Measurements from ENCODE around the gene HOXB6. TPM values are rescaled to one million over a fixed set of nuclear protein-coding genes. Genes with fewer than 3 reads are reported as not detected.
A peak's percentile ranks its signal among the peaks of the same experiment; 100 is the strongest.

The HOXB6 gene
- total and polyA plus RNA-seq, 7 donors, result 0.66 to 3.3 (median 1.2) TPM

DNA sequence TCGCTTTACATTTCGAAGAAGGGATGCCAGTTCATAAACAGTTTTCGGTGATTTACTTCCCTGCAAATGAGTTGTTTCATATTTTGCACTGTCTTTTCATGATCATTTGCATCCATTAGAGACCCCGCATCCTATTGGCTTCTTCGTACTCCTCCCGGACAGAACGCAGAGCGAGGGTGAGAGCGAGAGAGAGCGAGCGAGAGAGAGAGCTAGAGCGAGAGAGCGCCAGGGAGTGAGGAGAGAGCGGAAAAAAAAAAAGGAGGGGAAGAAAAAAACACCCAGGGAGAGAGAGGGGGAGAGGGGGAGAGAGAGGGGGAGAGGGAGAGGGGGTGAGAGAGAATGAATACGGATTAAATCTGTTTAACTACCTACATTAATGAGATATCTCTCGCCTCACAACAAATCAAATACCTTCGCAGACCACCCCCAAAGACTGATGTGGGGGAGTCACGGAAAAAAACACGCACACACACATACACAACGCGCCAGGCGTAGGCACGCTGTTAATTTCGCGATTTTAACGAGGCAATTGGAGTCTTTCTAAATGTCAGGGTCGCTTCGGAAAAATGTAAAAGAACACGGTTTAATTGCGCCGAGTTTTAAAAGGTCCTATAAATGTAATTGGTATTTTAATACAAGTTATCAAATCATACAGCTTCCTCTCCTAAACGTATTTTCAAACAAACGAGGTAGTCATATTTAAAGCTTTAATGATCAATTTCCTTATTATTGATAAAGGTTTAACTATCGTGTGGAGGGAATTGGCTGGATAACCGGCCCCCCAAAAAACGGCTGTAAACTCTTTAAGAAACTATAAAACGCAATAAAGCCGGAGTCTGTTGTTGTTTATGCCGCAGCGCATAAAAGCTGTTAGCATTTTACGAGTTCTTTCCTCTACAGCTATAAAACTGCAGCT lies 10.5 kb upstream of the HOXB6 start, which contains the start of gene HOXB8:
HOXB8 (minus strand) TSS at position 246 of the 916 bp plus-strand sequence. CDS start 588 bp downstream, outside the sequence.
- no peaks in the 10 kb centered on the region for H3K9me3 ChIP-seq
- peaks cover 12% of the 10 kb centered on the region for H3K4me1 ChIP-seq
- no peaks in the 10 kb centered on the region for H3K36me3 ChIP-seq (ENCODE audit: insufficient read depth in 1 of 2, low read depth in 1 of 2)
- no peak within 1 kb of the TSS for H3K27ac ChIP-seq
- H3K4me3 ChIP-seq, result peak within 1 kb of the TSS; percentile 77
- TF ChIP-seq, protein P1, sequence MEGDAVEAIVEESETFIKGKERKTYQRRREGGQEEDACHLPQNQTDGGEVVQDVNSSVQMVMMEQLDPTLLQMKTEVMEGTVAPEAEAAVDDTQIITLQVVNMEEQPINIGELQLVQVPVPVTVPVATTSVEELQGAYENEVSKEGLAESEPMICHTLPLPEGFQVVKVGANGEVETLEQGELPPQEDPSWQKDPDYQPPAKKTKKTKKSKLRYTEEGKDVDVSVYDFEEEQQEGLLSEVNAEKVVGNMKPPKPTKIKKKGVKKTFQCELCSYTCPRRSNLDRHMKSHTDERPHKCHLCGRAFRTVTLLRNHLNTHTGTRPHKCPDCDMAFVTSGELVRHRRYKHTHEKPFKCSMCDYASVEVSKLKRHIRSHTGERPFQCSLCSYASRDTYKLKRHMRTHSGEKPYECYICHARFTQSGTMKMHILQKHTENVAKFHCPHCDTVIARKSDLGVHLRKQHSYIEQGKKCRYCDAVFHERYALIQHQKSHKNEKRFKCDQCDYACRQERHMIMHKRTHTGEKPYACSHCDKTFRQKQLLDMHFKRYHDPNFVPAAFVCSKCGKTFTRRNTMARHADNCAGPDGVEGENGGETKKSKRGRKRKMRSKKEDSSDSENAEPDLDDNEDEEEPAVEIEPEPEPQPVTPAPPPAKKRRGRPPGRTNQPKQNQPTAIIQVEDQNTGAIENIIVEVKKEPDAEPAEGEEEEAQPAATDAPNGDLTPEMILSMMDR (IDR thresholded peaks at IDR 0.05), result no peak
- no peak for DNase-seq
- H3K27me3 ChIP-seq (ENCODE audit: insufficient read depth in 3 of 3, low read length in 2 of 3), result peaks cover 5 to 97% (median 56%) of the 10 kb centered on the region in 3 donors
- no peak for ATAC-seq
- 17 to 19% (median 17%) methylated on average over 38 to 41 of the region's 41 CpGs for WGBS, 3 donors
- intact Hi-C loops (cut with DNase I), result loop anchor here (5.0 kb wide), 3 partner anchors 263 to 308 kb away; no protein-coding TSS in a partner anchor

DNA sequence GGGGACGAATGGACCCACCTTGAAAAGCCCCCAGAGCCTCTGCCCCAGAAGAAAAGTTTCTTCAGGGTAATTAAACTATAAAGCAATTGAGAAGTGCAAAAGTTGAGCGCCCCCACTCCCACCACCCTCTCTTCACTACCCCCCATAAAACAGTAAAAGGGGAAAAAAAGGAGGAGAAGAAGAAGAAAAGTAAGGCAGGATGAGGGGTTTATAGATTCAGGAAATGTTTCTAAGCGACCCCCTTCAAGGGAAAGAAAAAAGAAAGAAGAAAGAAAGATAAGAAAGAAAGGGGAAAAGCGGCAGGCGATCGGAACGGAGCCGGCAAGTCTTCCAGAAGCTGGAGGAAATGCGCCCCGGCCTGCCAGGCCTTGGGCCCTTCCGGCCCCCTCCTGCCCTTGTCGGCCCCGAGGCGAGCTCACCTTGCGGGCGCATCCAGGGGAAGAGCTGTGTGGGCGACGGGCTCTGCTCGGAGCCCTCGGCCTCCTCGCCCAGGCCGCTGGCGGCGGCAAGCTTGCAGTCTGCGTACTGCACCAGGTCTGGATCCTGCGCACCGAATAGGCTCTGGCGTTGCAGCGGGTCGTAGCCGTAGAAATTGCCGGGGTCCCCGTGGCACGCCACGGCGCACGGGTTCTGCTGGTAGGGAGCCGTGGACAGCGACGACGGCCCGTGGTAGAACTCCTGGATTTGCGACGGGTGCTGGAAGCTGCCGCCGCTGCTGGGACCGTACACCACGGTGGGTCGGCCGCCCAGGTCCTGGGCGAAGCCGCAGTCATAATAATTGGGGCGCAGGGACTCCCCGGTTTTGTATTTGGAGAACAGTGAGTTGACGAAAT lies 9.3 kb upstream of the HOXB6 start:
- no peak for DNase-seq
- H3K4me3 ChIP-seq, result peak overlapping the region; percentile 77
- WGBS, 3 donors, result 6 to 8% (median 8%) methylated on average over 52 to 55 of the region's 55 CpGs
- peaks cover 5 to 97% (median 62%) of the 10 kb centered on the region in 3 donors for H3K27me3 ChIP-seq (ENCODE audit: insufficient read depth in 3 of 3, low read length in 2 of 3)
- intact Hi-C loops (cut with DNase I), result no loop called here
- no peaks in the 10 kb centered on the region for H3K36me3 ChIP-seq (ENCODE audit: insufficient read depth in 1 of 2, low read depth in 1 of 2)
- H3K27ac ChIP-seq, result no peak overlapping the region
- TF ChIP-seq, protein P1 (IDR thresholded peaks at IDR 0.05), result no peak
- ATAC-seq, result no peak
- no peaks in the 10 kb centered on the region for H3K9me3 ChIP-seq
- peaks cover 17% of the 10 kb centered on the region for H3K4me1 ChIP-seq

DNA sequence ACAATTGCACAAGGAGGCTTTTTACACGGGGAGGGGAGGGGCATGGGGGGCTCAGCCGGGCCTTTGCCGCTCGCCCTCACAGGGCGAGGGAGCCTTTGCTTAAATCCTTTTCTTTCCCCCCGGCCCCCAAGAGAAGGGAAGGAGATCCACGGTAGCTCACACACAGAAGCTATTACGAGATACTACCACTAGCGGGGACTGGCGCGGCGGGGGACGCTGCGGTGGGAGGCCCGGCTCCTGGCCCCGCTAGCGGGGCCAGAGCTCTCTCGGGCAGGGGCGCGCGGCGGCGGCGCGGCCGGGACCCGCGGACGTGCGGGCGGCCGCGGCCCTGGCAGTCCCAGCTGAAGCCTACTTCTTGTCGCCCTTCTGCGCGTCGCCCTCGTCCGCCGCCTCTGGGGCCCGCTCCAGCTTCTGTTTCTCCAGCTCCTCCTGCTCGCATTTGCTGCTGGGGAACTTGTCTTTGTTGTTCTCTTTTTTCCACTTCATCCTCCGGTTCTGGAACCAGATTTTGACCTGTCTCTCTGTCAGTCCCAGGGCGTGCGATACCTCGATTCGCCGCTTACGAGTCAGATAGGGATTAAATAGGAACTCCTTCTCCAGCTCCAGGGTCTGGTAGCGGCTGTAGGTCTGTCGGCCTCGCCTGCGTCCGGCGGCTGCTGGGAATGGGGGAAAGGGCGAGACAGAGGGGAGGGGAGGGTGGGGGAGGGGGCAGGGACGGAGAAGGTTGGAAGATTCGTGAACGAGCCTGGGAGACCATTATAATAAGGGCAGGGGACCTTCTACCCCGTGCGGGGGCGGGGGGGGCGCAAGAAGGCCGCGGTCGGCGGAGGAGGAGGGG lies 8.3 kb upstream of the HOXB6 start:
- Histone ChIP-seq H3K4me3 (peak overlapping the region; percentile 77), H3K9me3 (no peaks in the 10 kb centered on the region), H3K4me1 (peaks cover 17% of the 10 kb centered on the region), H3K27me3 (ENCODE audit: insufficient read depth in 3 of 3, low read length in 2 of 3) (peaks cover 2 to 99% (median 65%) of the 10 kb centered on the region in 3 donors), H3K27ac (no peak overlapping the region), H3K36me3 (ENCODE audit: insufficient read depth in 1 of 2, low read depth in 1 of 2) (no peaks in the 10 kb centered on the region)
- 1% methylated on average over 64 to 67 of the region's 67 CpGs for WGBS, 3 donors
- intact Hi-C loops (cut with DNase I), result no loop called here
- DNase-seq (peak in 1 of 2 donors; percentile 55), ATAC-seq (peak; percentile 30 to 57 (median 50))
- TF ChIP-seq, protein P1 (IDR thresholded peaks at IDR 0.05), result peak; percentile 36

DNA sequence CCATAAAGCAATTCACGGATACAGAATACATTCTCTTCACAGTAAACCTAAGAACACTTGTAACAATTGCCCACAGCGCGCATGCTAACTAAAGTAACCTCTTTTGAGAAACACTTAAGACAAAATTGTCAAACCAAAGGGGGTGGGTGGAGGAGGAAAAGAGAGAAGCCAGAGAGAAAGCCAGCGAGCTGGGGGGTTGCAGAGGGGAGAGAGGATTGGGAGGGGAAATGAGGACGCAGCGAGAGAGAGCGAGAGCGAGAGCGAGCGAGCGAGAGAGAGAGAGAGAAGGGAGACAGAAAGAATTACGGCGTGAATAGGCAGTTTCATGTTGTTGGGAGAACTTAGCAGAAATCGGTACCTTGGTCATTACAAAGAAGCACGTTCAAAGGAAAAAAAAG lies 7.7 kb upstream of the HOXB6 start:
- H3K27me3 ChIP-seq (ENCODE audit: insufficient read depth in 3 of 3, low read length in 2 of 3), result peaks cover 0 to 99% (median 62%) of the 10 kb centered on the region in 3 donors
- intact Hi-C loops (cut with DNase I), result no loop called here
- WGBS, 3 donors, result 4 to 13% (median 5%) methylated on average over 15 of the region's 15 CpGs
- peak overlapping the region; percentile 77 for H3K4me3 ChIP-seq
- no peak for DNase-seq
- H3K9me3 ChIP-seq, result no peaks in the 10 kb centered on the region
- no peak for ATAC-seq
- TF ChIP-seq, protein P1 (IDR thresholded peaks at IDR 0.05), result no peak
- no peak overlapping the region for H3K27ac ChIP-seq
- no peaks in the 10 kb centered on the region for H3K36me3 ChIP-seq (ENCODE audit: insufficient read depth in 1 of 2, low read depth in 1 of 2)
- H3K4me1 ChIP-seq, result peaks cover 17% of the 10 kb centered on the region

Measured in psoas muscle (tissue), 8 donors.